Activated T-cell treated with anti-CD3 and anti-CD28 coated beads, Interleukin-2, amount 50 U/mL, for 4 hours (primary cell): ENCODE data around the gene RFX1. TPM values are rescaled to one million over a fixed set of nuclear protein-coding genes. Genes with fewer than 3 reads are reported as not detected.

Experiments used
- ATAC-seq, 2 donors: fragments of 200-7000 bp; cut with Tn5 transposase; one replicate each; pipeline ENCODE4 v1.10.0; 2021
- DNase-seq: peaks from one replicate; pipeline ENCODE4 v3.0.0-alpha.2; 2020
- H3K27me3 Mint-ChIP-seq: one replicate; pipeline ENCODE4 v1.8.0; 2021; ENCODE audit warnings: low read depth, mixed read lengths
- H3K36me3 Mint-ChIP-seq: one replicate; pipeline ENCODE4 v1.8.0; 2022; ENCODE audit warnings: mixed read lengths; ENCODE audit not compliant: insufficient read depth
- H3K4me1 Mint-ChIP-seq: one replicate; pipeline ENCODE4 v1.8.0; 2021; ENCODE audit warnings: low read depth, mixed read lengths
- H3K4me3 Mint-ChIP-seq: one replicate; pipeline ENCODE4 v1.8.0; 2021; ENCODE audit warnings: mild to moderate bottlenecking, moderate library complexity, mixed read lengths
- H3K9me3 Mint-ChIP-seq: one replicate; pipeline ENCODE4 v1.8.0; 2021; ENCODE audit warnings: mixed read lengths
- total RNA-seq, 3 donors: library from RNA; stranded (reverse); gene quantifications; one replicate each; pipeline ENCODE4 v1.2.1, GENCODE V29; 2021

Gene RFX1
- total RNA-seq, 3 donors from 2014 or later = 11.3 to 13.8 (median 12.3) TPM

DNA sequence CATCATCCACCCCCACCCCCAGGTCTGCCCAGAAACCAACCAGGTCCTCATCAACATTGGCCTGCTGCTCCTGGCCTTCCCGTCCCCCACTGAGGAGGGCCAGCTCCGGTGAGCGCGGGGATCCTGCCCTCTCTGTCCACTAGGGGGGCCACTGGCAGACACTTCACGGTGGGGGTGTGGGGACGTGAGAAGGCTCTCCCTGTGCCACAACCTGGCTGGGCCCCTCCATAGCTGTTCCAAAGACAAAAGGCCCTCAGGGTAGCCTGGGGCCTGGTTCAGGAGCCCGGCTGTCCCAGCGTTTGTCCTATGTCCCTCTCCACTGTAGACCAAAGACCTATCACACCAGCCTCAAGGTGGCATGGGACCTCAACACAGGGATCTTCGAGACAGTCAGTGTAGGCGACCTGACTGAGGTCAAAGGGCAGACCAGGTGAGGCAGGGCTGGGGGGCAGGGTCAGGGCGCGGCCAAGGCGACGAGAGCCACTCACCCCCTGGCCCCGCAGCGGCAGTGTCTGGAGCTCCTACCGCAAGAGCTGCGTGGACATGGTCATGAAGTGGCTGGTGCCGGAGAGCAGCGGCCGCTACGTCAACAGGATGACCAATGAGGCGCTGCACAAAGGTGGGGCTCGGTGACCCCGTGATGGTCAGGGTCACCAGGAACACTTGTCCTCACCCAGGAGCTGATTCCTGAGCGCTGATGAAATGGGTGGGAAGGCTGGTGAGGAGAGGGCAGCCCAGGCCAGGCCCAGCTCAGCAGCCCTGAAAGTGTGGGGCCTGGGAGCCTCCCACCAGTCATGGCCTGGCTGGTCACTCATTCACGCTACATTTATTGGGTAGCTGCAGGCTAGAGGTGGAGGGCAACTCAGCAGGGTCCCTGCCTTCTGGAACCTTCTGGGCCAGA lies 45.9 kb downstream of the RFX1 start:
- peaks cover 16% of the 10 kb centered on the region for H3K36me3 Mint-ChIP-seq
- no peak for DNase-seq
- H3K4me1 Mint-ChIP-seq = no peaks in the 10 kb centered on the region
- no peaks in the 10 kb centered on the region for H3K27me3 Mint-ChIP-seq
- ATAC-seq = peak; percentile 47 to 51
- H3K9me3 Mint-ChIP-seq = no peaks in the 10 kb centered on the region
- H3K4me3 Mint-ChIP-seq = no peak overlapping the region

GRCh38 chr19:13959141-13959961 lies 46.8 kb downstream of the RFX1 start:
- H3K9me3 Mint-ChIP-seq = no peaks in the 10 kb centered on the region
- no peak for DNase-seq
- H3K4me1 Mint-ChIP-seq = peaks cover 3% of the 10 kb centered on the region
- ATAC-seq = no peak
- peaks cover 17% of the 10 kb centered on the region for H3K36me3 Mint-ChIP-seq
- H3K27me3 Mint-ChIP-seq = no peaks in the 10 kb centered on the region
- H3K4me3 Mint-ChIP-seq = no peak overlapping the region

DNA sequence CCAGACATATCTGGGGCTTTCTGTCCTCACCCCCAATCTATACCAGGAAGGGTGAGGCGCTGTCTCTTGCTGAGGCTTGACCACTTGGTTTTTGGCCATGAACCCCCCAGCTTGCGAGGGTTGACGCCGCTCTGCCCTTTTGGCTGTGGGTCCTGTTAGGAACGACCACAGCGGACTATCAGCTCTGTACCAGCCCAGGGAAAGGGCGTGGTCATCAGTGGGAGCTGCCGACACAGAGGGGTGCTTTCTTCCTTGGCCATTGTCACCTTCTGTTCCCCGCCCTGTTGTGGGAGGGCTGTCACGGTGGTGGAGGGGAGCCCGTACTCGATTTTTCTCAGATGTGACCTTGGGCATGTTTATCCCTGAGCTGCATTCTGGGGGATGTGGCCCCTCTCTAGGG lies 48.1 kb downstream of the RFX1 start:
- ATAC-seq (no peak), DNase-seq (no peak)
- peaks cover 16% of the 10 kb centered on the region for H3K36me3 Mint-ChIP-seq
- peaks cover 12% of the 10 kb centered on the region for H3K4me1 Mint-ChIP-seq
- no peaks in the 10 kb centered on the region for H3K9me3 Mint-ChIP-seq
- H3K4me3 Mint-ChIP-seq = no peak overlapping the region
- no peaks in the 10 kb centered on the region for H3K27me3 Mint-ChIP-seq

GRCh38 chr19:13957051-13957450 lies 49.1 kb downstream of the RFX1 start:
- H3K4me1 Mint-ChIP-seq = peaks cover 16% of the 10 kb centered on the region
- no peak overlapping the region for H3K4me3 Mint-ChIP-seq
- ATAC-seq (no peak), DNase-seq (no peak)
- H3K9me3 Mint-ChIP-seq = no peaks in the 10 kb centered on the region
- peaks cover 16% of the 10 kb centered on the region for H3K36me3 Mint-ChIP-seq
- no peaks in the 10 kb centered on the region for H3K27me3 Mint-ChIP-seq

- no peak overlapping the region for H3K4me3 Mint-ChIP-seq
- no peaks in the 10 kb centered on the region for H3K9me3 Mint-ChIP-seq
- DNase-seq = no peak
- peaks cover 11% of the 10 kb centered on the region for H3K36me3 Mint-ChIP-seq
- ATAC-seq = no peak
- H3K4me1 Mint-ChIP-seq = peaks cover 22% of the 10 kb centered on the region
- no peaks in the 10 kb centered on the region for H3K27me3 Mint-ChIP-seq
Observed at GRCh38 chr19:13956365-13956744, 49.8 kb downstream of the RFX1 start.

DNA sequence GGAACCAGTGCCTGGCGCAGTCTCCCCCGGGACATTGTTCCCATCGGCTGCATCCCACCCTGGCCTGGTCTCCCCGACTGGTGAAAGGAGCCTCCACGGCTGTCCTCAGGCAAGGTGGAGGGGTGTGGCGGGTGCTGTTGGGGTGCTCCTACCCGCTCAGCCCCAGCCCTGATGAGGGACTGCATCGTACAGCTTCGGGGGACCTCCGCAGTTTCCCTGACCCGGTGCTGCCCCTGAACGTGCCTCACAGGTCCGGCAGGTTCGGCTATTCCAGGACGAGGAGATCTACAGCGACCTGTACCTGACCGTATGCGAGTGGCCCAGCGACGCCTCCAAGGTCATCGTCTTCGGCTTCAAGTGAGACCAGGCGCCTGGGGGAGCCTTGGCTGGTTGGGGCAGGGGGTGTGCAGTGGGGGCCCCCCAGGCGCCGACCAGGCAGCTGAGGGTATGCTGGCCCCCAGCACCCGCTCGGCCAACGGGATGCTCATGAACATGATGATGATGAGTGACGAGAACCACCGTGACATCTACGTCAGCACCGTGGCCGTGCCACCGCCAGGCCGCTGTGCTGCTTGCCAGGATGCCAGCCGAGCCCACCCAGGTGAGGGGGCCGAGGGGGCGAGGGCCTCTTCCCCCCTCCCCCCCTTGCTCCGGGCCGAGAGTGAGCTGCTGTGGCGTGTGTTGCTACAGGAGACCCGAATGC lies 50.3 kb downstream of the RFX1 start:
- Mint-ChIP-seq H3K36me3 (peaks cover 10% of the 10 kb centered on the region), H3K4me1 (peaks cover 22% of the 10 kb centered on the region), H3K27me3 (no peaks in the 10 kb centered on the region), H3K9me3 (no peaks in the 10 kb centered on the region), H3K4me3 (no peak overlapping the region)
- DNase-seq (no peak), ATAC-seq (no peak)

DNA sequence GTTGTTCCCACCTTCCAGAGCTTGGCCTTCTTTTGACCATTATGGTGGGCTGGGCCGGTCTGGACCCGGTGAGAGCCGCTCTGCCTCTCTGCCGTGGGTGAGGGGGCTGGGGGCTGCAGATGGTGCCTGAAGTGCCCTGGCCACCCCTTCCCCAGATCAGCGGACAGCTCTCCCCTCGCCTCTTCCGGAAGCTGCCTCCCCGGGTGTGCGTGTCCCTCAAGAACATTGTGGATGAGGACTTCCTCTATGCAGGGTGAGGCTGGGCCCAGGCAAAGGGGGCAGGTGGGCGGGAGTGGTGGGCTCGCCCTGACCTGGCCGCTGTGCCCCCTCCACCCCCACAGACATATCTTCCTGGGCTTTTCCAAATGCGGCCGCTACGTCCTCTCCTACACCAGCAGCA lies 51.9 kb downstream of the RFX1 start:
- Mint-ChIP-seq H3K4me3 (peak overlapping the region; percentile 96), H3K9me3 (no peaks in the 10 kb centered on the region), H3K4me1 (peaks cover 22% of the 10 kb centered on the region), H3K36me3 (peaks cover 7% of the 10 kb centered on the region), H3K27me3 (no peaks in the 10 kb centered on the region)
- ATAC-seq (no peak), DNase-seq (no peak)

GRCh38 chr19:13952931-13953531 lies 53.1 kb downstream of the RFX1 start:
- Mint-ChIP-seq H3K27me3 (no peaks in the 10 kb centered on the region), H3K9me3 (no peaks in the 10 kb centered on the region), H3K4me3 (peak overlapping the region; percentile 96), H3K36me3 (peaks cover 7% of the 10 kb centered on the region), H3K4me1 (peaks cover 22% of the 10 kb centered on the region)
- no peak for DNase-seq
- ATAC-seq = no peak

- Mint-ChIP-seq H3K36me3 (peaks cover 7% of the 10 kb centered on the region), H3K4me3 (peak within 1 kb of the TSS; percentile 96), H3K9me3 (no peaks in the 10 kb centered on the region)
Observed at GRCh38 chr19:13952154-13952930, 53.8 kb downstream of the RFX1 start, which contains the start of gene DCAF15. DCAF15 (plus strand) TSS chr19:13952509; CDS start chr19:13952513, 4 bp downstream.

GRCh38 chr19:13951799-13952153 lies 54.3 kb downstream of the RFX1 start:
- H3K4me3 Mint-ChIP-seq = peak overlapping the region; percentile 96
- no peaks in the 10 kb centered on the region for H3K27me3 Mint-ChIP-seq
- DNase-seq = no peak
- H3K36me3 Mint-ChIP-seq = peaks cover 4% of the 10 kb centered on the region
- ATAC-seq = peak; percentile 6 to 12
- peaks cover 22% of the 10 kb centered on the region for H3K4me1 Mint-ChIP-seq
- no peaks in the 10 kb centered on the region for H3K9me3 Mint-ChIP-seq

More at GRCh38 chr19:13952154-13952930, 53.8 kb downstream of the RFX1 start, which contains the start of gene DCAF15:
- DNase-seq (peak; percentile 97), ATAC-seq (peak; percentile 97 to 98)
- Mint-ChIP-seq H3K4me1 (peaks cover 22% of the 10 kb centered on the region), H3K27me3 (no peaks in the 10 kb centered on the region)

GRCh38 chr19:13951043-13951442 lies 55.1 kb downstream of the RFX1 start:
- no peaks in the 10 kb centered on the region for H3K9me3 Mint-ChIP-seq
- ATAC-seq (no peak), DNase-seq (no peak)
- H3K4me1 Mint-ChIP-seq = peaks cover 22% of the 10 kb centered on the region
- H3K27me3 Mint-ChIP-seq = no peaks in the 10 kb centered on the region
- peaks cover 3% of the 10 kb centered on the region for H3K36me3 Mint-ChIP-seq
- no peak overlapping the region for H3K4me3 Mint-ChIP-seq

- H3K27me3 Mint-ChIP-seq = no peaks in the 10 kb centered on the region
- no peaks in the 10 kb centered on the region for H3K4me1 Mint-ChIP-seq
- H3K36me3 Mint-ChIP-seq = no peaks in the 10 kb centered on the region
- ATAC-seq = no peak
- H3K9me3 Mint-ChIP-seq = no peaks in the 10 kb centered on the region
- no peak for DNase-seq
- no peak overlapping the region for H3K4me3 Mint-ChIP-seq
Observed at GRCh38 chr19:13946414-13946813, 59.7 kb downstream of the RFX1 start.

GRCh38 chr19:13942023-13942684 lies 64.0 kb downstream of the RFX1 start:
- no peak for ATAC-seq
- H3K4me1 Mint-ChIP-seq = no peaks in the 10 kb centered on the region
- no peaks in the 10 kb centered on the region for H3K36me3 Mint-ChIP-seq
- H3K27me3 Mint-ChIP-seq = peaks cover 4% of the 10 kb centered on the region
- H3K9me3 Mint-ChIP-seq = no peaks in the 10 kb centered on the region
- no peak for DNase-seq
- no peak overlapping the region for H3K4me3 Mint-ChIP-seq
